ENCODE data around the gene TUBB.
"Not testable (repeated sequence)": the region's sequence is repeated elsewhere in the genome, so short reads cannot be mapped to it uniquely, and the experiment has no call there.

TUBB gene

DNA sequence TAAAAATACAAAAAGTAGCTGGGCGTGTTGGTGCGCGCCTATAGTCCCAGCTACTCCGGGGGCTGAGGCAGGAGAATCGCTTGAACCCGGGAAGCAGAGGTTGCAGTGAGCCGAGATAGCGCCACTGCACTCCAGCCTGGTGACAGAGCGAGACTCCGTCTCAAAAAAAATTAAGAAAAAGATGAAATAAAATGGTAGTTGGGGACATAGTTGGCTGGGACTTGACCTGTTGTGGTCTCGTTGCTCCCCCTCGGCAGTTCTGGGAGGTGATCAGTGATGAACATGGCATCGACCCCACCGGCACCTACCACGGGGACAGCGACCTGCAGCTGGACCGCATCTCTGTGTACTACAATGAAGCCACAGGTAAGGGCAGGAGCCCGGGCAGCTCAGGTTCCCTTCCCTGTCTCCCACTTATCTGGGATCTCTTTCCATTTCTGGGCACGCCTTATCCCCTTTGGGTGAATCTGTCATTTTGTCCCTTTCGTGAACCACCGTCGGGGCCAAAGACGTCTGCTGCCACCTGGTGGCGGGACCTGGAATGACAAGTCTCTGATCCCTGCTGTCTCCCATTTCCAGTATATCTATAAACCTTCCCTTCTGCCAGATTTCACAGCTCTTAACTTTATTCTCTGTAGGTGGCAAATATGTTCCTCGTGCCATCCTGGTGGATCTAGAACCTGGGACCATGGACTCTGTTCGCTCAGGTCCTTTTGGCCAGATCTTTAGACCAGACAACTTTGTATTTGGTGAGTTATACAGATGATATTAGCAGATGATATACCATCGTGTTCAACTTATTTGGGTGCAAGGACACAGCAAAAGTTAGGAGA is 2.3 kb downstream of the TUBB start:
- Mint-ChIP-seq H3K27ac (peak overlapping the region; percentile 99), H3K4me1 (ENCODE audit: low read depth) (peaks cover 61% of the 10 kb centered on the region)

DNA sequence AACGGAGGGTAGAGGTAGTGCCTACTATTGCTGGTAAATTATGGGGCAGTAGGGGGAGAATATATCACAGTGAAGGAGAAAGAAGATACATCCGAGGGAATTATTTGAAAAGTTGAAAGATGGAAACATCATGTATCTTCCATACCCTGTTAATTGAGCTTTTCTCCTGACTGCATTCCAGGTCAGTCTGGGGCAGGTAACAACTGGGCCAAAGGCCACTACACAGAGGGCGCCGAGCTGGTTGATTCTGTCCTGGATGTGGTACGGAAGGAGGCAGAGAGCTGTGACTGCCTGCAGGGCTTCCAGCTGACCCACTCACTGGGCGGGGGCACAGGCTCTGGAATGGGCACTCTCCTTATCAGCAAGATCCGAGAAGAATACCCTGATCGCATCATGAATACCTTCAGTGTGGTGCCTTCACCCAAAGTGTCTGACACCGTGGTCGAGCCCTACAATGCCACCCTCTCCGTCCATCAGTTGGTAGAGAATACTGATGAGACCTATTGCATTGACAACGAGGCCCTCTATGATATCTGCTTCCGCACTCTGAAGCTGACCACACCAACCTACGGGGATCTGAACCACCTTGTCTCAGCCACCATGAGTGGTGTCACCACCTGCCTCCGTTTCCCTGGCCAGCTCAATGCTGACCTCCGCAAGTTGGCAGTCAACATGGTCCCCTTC is 3.1 kb downstream of the TUBB start:
- H3K4me1 Mint-ChIP-seq (ENCODE audit: low read depth), result peaks cover 55% of the 10 kb centered on the region
- H3K36me3 Mint-ChIP-seq (ENCODE audit: low read depth), result peaks cover 56% of the 10 kb centered on the region
- H3K4me3 Mint-ChIP-seq, result peak overlapping the region; percentile 99
- H3K27ac Mint-ChIP-seq, result peak overlapping the region; percentile 99
- H3K9me3 Mint-ChIP-seq, H3K27me3 Mint-ChIP-seq: not testable (repeated sequence)

More for the DNA sequence above, 2.3 kb downstream of the TUBB start:
- no peaks in the 10 kb centered on the region for H3K9me3 Mint-ChIP-seq
- no peaks in the 10 kb centered on the region for H3K27me3 Mint-ChIP-seq
- peaks cover 56% of the 10 kb centered on the region for H3K36me3 Mint-ChIP-seq (ENCODE audit: low read depth)
- H3K4me3 Mint-ChIP-seq, result peak overlapping the region; percentile 99

DNA sequence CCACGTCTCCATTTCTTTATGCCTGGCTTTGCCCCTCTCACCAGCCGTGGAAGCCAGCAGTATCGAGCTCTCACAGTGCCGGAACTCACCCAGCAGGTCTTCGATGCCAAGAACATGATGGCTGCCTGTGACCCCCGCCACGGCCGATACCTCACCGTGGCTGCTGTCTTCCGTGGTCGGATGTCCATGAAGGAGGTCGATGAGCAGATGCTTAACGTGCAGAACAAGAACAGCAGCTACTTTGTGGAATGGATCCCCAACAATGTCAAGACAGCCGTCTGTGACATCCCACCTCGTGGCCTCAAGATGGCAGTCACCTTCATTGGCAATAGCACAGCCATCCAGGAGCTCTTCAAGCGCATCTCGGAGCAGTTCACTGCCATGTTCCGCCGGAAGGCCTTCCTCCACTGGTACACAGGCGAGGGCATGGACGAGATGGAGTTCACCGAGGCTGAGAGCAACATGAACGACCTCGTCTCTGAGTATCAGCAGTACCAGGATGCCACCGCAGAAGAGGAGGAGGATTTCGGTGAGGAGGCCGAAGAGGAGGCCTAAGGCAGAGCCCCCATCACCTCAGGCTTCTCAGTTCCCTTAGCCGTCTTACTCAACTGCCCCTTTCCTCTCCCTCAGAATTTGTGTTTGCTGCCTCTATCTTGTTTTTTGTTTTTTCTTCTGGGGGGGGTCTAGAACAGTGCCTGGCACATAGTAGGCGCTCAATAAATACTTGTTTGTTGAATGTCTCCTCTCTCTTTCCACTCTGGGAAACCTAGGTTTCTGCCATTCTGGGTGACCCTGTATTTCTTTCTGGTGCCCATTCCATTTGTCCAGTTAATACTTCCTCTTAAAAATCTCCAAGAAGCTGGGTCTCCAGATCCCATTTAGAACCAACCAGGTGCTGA is 3.9 kb downstream of the TUBB start:
- H3K4me3 Mint-ChIP-seq, result peak overlapping the region; percentile 99

DNA sequence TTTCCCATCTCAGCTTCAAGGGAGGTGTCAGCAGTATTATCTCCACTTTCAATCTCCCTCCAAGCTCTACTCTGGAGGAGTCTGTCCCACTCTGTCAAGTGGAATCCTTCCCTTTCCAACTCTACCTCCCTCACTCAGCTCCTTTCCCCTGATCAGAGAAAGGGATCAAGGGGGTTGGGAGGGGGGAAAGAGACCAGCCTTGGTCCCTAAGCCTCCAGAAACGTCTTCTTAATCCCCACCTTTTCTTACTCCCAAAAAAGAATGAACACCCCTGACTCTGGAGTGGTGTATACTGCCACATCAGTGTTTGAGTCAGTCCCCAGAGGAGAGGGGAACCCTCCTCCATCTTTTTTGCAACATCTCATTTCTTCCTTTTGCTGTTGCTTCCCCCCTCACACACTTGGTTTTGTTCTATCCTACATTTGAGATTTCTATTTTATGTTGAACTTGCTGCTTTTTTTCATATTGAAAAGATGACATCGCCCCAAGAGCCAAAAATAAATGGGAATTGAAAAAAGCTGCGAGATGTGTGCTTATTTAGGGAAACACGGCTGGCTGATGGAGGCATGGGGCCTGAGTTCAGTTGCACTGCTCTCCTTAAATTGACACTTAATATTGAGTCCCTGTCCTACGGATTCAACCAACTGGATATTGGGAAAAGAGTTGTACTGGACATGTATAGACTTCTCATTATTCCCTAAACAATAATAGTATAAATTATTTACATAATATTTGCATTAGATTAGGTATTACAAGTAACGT is 4.9 kb downstream of the TUBB start:
- no peaks in the 10 kb centered on the region for H3K27me3 Mint-ChIP-seq
- H3K27ac Mint-ChIP-seq, result peak overlapping the region; percentile 99
- H3K4me1 Mint-ChIP-seq (ENCODE audit: low read depth), result peaks cover 41% of the 10 kb centered on the region
- H3K36me3 Mint-ChIP-seq (ENCODE audit: low read depth), result peaks cover 60% of the 10 kb centered on the region
- H3K9me3 Mint-ChIP-seq, result no peaks in the 10 kb centered on the region
- peak overlapping the region; percentile 61 for H3K4me3 Mint-ChIP-seq

More for the DNA sequence above, 3.9 kb downstream of the TUBB start:
- Mint-ChIP-seq H3K4me1 (ENCODE audit: low read depth) (peaks cover 47% of the 10 kb centered on the region), H3K27ac (peak overlapping the region; percentile 99), H3K36me3 (ENCODE audit: low read depth) (peaks cover 56% of the 10 kb centered on the region)
- H3K27me3 Mint-ChIP-seq, H3K9me3 Mint-ChIP-seq: not testable (repeated sequence)

DNA sequence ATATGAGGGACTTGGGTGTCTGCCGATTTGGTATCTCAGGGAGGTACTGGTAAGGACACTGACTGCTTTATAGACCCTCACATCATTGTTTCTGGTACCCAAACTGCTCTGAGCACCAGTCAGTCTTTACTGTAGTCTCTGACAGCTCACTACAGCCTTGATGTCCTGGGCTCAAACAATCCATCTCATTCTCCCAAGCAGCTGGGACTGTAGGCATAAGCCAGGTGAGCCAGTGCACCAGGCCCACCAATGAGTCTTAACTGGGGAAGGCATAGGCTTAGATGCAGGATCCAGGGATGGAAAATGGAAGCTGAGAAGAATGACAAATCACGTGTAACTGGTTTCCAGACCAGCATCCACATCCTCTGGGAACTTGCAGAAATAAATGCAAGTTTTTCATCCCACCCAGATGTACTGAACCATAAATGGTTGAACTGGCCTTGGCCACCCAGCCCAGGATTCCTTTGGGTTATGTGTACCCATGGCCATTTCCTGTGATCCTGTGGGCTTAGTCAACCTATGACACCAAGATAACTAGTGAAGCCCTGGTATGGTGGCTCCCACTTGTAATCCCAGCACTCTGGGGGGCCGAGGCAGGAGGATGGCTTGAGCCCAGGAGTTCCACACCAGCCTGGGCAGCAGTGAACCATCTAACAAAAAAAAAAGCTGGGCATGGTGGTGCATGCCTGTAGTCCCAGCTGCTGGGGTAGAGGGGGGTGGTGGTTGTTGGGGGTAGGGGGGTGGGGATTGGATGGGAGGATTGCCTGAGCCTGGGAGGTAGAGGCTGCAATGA is 5.8 kb downstream of the TUBB start:
- Mint-ChIP-seq H3K36me3 (ENCODE audit: low read depth) (peaks cover 56% of the 10 kb centered on the region), H3K4me3 (peak overlapping the region; percentile 19), H3K27ac (peak overlapping the region; percentile 34), H3K27me3 (no peaks in the 10 kb centered on the region), H3K9me3 (no peaks in the 10 kb centered on the region), H3K4me1 (ENCODE audit: low read depth) (peaks cover 47% of the 10 kb centered on the region)

DNA sequence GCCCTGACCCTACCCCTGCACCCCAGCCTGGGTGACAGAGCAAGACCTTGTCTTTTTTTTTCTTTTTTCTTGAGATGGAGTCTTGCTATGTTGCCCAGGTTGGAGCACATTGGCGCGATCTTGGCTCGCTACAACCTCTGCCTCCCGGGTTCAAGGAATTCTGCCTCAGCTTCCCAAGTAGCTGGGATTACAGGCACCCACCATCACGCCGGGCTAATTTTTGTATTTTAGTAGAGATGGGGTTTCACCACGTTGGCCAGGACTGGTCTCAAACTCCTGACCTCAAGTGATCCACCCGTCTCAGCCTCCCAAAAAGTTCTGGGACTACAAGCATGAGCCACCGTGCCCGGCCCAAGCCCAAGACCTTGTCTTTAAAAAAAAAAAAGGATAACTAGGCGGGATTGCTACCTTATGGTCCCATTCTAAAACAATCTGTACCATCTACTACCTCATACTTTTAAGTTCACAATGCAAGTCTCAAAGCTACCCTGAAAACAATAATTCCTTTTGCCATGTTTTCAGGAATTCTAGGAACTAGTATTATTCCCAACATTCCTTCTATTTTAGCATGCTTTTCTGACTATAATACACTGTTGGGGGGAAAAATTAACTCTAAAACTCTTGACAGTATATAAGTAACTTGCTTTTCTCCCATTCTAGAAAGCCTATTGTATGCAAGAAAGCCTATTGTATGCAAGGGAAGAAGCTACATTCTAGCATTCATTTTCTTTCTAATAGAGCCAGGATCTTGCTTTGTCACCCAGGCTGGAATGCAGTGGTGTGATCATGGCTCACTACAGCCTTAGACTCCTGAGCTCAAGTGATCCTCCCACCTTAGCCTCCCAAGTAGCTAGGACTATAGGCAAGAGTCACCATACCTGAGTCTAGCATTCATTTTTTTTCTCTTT is 6.6 kb downstream of the TUBB start:
- H3K27ac Mint-ChIP-seq, result peak overlapping the region; percentile 65
- H3K27me3 Mint-ChIP-seq, result no peaks in the 10 kb centered on the region
- peaks cover 48% of the 10 kb centered on the region for H3K36me3 Mint-ChIP-seq (ENCODE audit: low read depth)
- H3K4me1 Mint-ChIP-seq (ENCODE audit: low read depth), result peaks cover 53% of the 10 kb centered on the region
- no peaks in the 10 kb centered on the region for H3K9me3 Mint-ChIP-seq
- H3K4me3 Mint-ChIP-seq, result no peak overlapping the region

DNA sequence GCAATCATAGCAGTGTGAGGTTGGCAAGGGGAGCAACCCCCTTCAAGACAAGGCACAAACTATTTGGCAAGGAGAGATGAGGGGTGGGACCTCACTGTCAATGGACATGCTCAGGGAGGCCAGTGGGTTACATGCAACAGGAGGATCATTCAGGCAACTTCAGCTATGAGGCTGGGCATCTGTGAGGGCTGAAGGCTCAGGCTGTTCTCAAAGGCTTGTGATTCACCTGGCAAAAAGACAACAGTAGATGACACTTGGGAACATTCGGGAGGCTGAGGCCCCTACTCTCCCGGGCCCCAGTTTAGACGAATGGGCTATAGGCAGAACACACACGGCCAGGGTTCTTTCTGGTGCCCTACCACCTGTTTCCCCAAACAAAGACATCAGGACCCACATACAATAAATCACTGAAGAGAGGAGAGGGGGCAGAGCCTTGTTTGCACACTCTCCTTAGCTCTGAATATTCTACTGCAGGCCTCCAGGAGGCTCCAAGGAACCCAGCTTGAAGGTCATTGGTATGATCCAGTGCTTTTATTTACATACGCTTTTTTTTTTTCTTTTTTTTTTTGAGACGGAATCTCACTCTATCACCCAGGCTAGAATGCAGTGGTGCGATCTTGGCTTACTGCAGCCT is 7.9 kb downstream of the TUBB start:
- Mint-ChIP-seq H3K27me3 (no peaks in the 10 kb centered on the region), H3K27ac (peak overlapping the region; percentile 59), H3K36me3 (ENCODE audit: low read depth) (peaks cover 42% of the 10 kb centered on the region), H3K4me1 (ENCODE audit: low read depth) (peaks cover 57% of the 10 kb centered on the region), H3K4me3 (no peak overlapping the region), H3K9me3 (no peaks in the 10 kb centered on the region)

DNA sequence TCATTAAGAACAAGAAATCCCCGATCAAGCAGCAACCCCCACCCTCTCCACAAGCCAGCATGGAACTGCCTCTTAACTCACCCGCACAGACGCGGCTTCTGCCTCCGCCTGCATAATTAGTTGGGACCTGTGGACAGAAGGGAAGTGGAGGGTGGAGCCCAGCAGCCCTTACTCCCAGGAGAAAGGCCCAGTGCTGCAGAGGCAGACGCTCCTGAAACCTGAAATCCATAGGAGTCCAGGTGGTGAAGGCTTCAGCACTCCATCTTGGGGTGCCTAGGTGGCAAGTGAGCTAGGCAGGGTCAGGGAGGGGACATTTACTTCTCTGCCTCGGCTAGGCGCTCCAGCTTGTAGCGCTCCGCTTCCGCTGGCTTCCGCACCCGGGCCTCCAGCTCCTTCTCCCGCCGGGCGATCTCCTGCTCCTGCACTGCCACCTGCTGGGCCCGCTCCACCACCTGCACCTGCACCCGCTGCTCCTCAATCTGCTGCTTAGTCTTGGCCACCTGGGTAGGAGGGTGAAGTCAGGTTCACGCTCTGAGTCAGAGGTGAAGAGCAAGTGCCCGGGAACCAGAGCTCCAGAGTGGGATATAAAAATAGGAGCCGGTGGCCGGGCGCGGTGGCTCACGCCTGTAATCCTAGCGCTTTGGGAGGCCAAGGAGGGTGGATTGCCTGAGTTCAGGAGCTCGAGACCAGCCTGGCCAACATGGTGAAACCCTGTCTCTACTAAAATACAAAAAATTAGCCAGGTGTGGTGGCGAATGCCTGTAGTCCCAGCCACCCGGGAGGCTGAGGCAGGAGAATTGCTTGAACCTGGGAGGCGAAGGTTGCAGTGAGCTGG is 10.7 kb downstream of the TUBB start:
- Mint-ChIP-seq H3K27ac (peak overlapping the region; percentile 16), H3K4me1 (ENCODE audit: low read depth) (peaks cover 54% of the 10 kb centered on the region), H3K27me3 (no peaks in the 10 kb centered on the region), H3K4me3 (peak overlapping the region; percentile 72), H3K9me3 (no peaks in the 10 kb centered on the region), H3K36me3 (ENCODE audit: low read depth) (peaks cover 34% of the 10 kb centered on the region)

DNA sequence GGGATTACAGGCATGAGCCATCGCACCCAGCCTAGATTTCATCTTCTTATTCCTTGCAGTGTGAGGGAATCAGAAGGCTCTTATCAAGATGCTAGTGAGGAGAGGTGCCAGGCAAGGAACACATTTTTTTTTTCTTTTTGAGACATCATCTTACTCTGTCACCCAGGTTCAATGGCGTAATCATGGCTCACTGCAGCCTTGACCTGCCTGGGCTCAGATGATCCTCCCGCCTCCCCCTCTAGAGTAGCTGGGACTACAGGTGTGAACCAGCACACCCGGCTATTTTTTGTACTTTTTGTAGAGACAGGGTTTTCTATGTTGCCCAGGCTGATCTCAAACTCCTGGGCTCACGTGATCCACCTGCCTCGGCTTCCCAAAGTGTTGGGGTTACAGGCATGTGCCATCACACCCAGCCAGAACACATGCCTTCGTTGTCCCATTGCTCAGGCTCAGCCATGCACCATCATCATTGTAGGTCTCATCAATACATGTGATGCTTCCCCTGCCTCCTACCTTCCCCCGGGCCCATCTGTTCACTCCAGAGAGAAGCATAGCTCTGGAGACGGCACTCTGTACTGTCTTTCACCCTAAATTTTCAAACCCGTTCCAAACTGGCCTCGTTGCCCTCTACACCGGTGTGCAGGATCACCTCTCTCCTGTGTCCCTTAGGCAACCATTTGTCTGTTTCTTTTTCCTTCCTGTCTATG is 12.2 kb downstream of the TUBB start:
- peak overlapping the region; percentile 45 for H3K27ac Mint-ChIP-seq
- H3K36me3 Mint-ChIP-seq (ENCODE audit: low read depth), result peaks cover 45% of the 10 kb centered on the region
- H3K4me3 Mint-ChIP-seq, result no peak overlapping the region
- no peaks in the 10 kb centered on the region for H3K9me3 Mint-ChIP-seq
- peaks cover 66% of the 10 kb centered on the region for H3K4me1 Mint-ChIP-seq (ENCODE audit: low read depth)
- H3K27me3 Mint-ChIP-seq, result no peaks in the 10 kb centered on the region

DNA sequence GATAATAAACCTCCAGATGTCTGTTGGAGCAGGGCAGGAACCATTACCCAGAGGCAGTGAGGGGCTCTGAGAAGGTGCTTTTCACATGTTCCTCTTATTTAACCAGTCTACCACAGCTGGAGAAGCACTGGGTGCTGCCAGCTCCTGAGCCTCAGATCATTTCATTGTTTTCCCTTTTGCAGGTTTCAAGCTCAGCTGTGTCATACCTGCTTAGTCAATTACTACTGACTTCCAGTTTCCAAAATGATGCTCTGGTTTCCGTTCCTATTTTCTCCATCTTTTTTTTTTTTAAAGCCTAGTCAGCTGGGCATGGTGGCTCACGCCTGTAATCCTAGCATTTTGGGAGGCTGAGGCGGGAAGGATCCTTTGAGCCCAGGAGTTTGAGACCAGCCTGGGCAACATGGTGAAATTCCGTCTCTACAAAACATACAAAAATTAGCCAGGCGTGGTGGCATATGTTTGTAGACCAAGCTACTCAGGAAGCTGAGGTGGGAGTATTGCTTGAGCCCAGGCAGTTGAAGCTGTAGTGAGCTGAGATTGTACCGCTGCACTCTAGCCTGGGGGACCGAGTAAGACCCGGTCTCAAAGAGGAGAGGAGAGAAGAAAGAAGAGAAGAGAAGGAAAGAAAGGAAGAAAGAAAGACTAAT is 15.6 kb downstream of the TUBB start:
- Mint-ChIP-seq H3K4me3 (peak overlapping the region; percentile 72), H3K4me1 (ENCODE audit: low read depth) (peaks cover 86% of the 10 kb centered on the region), H3K9me3 (peaks cover 3% of the 10 kb centered on the region), H3K27me3 (no peaks in the 10 kb centered on the region), H3K27ac (peak overlapping the region; percentile 95), H3K36me3 (ENCODE audit: low read depth) (peaks cover 65% of the 10 kb centered on the region)

DNA sequence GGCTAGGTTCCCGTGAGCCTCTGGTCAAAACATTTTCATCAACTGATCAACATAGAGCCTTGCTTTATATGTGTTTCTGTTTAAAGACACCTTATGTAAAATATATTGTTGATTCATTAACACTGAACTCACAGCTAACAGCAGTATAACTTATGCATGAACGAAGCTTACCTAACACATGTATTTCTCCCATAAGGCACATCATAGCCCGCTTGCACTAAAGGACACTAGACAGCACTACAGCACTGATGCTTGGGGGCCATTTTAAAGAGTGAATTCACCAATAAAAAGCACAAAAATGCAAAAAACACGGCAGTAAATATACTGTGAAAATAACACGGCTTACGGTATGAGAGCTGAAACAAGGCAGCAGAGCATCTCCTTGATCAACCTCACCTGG is 18.4 kb downstream of the TUBB start:
- no peaks in the 10 kb centered on the region for H3K27me3 Mint-ChIP-seq
- H3K9me3 Mint-ChIP-seq, result peaks cover 3% of the 10 kb centered on the region
- peak overlapping the region; percentile 71 for H3K27ac Mint-ChIP-seq
- H3K4me1 Mint-ChIP-seq (ENCODE audit: low read depth), result peaks cover 92% of the 10 kb centered on the region
- peaks cover 80% of the 10 kb centered on the region for H3K36me3 Mint-ChIP-seq (ENCODE audit: low read depth)
- peak overlapping the region; percentile 45 for H3K4me3 Mint-ChIP-seq
